C4-2B (cell line): Measurements from ENCODE around the gene ARRB1.

ENCODE experiments used
- ZFX ChIP-seq: fragments of 450-650 bp; IDR thresholded peaks from 2 replicates; pipeline ENCODE4 v1.6.1; 2017
- TF ChIP-seq, protein P1 (sequence below): fragments of 450-650 bp; conservative IDR thresholded peaks from 2 replicates; pipeline ENCODE4 v1.5.1; 2017; ENCODE audit warnings: mild to moderate bottlenecking

- TF ChIP-seq, protein P1, sequence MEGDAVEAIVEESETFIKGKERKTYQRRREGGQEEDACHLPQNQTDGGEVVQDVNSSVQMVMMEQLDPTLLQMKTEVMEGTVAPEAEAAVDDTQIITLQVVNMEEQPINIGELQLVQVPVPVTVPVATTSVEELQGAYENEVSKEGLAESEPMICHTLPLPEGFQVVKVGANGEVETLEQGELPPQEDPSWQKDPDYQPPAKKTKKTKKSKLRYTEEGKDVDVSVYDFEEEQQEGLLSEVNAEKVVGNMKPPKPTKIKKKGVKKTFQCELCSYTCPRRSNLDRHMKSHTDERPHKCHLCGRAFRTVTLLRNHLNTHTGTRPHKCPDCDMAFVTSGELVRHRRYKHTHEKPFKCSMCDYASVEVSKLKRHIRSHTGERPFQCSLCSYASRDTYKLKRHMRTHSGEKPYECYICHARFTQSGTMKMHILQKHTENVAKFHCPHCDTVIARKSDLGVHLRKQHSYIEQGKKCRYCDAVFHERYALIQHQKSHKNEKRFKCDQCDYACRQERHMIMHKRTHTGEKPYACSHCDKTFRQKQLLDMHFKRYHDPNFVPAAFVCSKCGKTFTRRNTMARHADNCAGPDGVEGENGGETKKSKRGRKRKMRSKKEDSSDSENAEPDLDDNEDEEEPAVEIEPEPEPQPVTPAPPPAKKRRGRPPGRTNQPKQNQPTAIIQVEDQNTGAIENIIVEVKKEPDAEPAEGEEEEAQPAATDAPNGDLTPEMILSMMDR = no peak
- no peak for TF ChIP-seq ZFX
Measured at GRCh38 chr11:75333807-75334140, 17.7 kb downstream of the ARRB1 start.
